Brain microvascular endothelial cell (primary cell): Measurements from ENCODE around the gene BTBD6.

Source experiments
- DNase-seq: peaks from one replicate; pipeline ENCODE4 v3.0.0-alpha.2; 2020
- H3K27ac ChIP-seq: fragments of 250-450 bp; sonication (Bioruptor Pico); 2 replicates; pipeline ENCODE4 v1.5.1; 2020; ENCODE audit warnings: mild to moderate bottlenecking, moderate library complexity
- H3K27me3 ChIP-seq: fragments of 250-450 bp; sonication (Bioruptor Pico); replicated peaks from 2 replicates; pipeline ENCODE4 v1.5.1; 2020; ENCODE audit warnings: mild to moderate bottlenecking
- H3K36me3 ChIP-seq: fragments of 250-450 bp; sonication (Bioruptor Pico); replicated peaks from 2 replicates; pipeline ENCODE4 v1.5.1; 2020; ENCODE audit warnings: mild to moderate bottlenecking
- H3K4me3 ChIP-seq: 2 replicates; pipeline ENCODE4 v1.5.1; 2011; ENCODE audit warnings: low read depth, mild to moderate bottlenecking, control low read depth, low read length, moderate library complexity
- in situ Hi-C: cut with HindIII; loops from 2 replicates; pipeline ENCODE4 v1.10.0; 2017; ENCODE audit warnings: low sequenced_read_pairs, low pct_ligation_motif_present
- TF ChIP-seq, protein P1 (sequence below): IDR thresholded peaks from 2 replicates; pipeline ENCODE4 v1.5.1; 2011; ENCODE audit warnings: low read depth, mild to moderate bottlenecking, moderate library complexity, low read length, control low read depth, inconsistent platforms; ENCODE audit errors: missing control alignments

Gene BTBD6

GRCh38 chr14:105220699-105221597, 27.4 kb upstream of the BTBD6 start:
- TF ChIP-seq, protein P1, sequence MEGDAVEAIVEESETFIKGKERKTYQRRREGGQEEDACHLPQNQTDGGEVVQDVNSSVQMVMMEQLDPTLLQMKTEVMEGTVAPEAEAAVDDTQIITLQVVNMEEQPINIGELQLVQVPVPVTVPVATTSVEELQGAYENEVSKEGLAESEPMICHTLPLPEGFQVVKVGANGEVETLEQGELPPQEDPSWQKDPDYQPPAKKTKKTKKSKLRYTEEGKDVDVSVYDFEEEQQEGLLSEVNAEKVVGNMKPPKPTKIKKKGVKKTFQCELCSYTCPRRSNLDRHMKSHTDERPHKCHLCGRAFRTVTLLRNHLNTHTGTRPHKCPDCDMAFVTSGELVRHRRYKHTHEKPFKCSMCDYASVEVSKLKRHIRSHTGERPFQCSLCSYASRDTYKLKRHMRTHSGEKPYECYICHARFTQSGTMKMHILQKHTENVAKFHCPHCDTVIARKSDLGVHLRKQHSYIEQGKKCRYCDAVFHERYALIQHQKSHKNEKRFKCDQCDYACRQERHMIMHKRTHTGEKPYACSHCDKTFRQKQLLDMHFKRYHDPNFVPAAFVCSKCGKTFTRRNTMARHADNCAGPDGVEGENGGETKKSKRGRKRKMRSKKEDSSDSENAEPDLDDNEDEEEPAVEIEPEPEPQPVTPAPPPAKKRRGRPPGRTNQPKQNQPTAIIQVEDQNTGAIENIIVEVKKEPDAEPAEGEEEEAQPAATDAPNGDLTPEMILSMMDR: no peak
- H3K27me3 ChIP-seq: no peaks in the 10 kb centered on the region
- in situ Hi-C loops: no loop called here
- no peak overlapping the region for H3K4me3 ChIP-seq
- DNase-seq: no peak
- H3K27ac ChIP-seq: no peak overlapping the region
- H3K36me3 ChIP-seq: peaks cover 29% of the 10 kb centered on the region

- peaks cover 27% of the 10 kb centered on the region for H3K36me3 ChIP-seq
These were observed 26.6 kb upstream of the BTBD6 start for GRCh38 chr14:105221598-105222178.

DNA sequence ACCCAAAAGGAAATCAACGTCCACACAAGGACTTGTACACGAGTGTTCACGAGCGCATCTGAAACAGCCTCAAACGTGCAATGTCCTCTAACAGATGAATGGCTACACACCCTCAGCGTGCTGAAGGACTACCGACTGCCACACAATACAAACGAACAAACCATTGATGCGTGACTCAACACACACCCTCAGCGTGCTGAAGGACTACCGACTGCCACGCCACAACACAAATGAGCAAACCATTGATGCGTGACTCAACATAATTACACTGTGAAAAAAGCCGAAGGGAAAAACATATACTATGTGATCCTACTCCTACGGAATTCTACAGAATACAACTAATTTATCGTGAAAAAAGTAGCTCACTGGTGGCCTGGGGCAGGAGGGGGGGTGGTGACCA, 25.1 kb upstream of the BTBD6 start:
- Histone ChIP-seq H3K27me3 (no peaks in the 10 kb centered on the region), H3K36me3 (peaks cover 20% of the 10 kb centered on the region), H3K4me3 (no peak overlapping the region), H3K27ac (no peak overlapping the region)
- no peak for DNase-seq
- TF ChIP-seq, protein P1: no peak
- in situ Hi-C loops: no loop called here

More at GRCh38 chr14:105221598-105222178, 26.6 kb upstream of the BTBD6 start:
- H3K27me3 ChIP-seq: no peaks in the 10 kb centered on the region
- in situ Hi-C loops: no loop called here
- DNase-seq: no peak
- no peak overlapping the region for H3K27ac ChIP-seq
- H3K4me3 ChIP-seq: no peak overlapping the region
- TF ChIP-seq, protein P1: no peak

DNA sequence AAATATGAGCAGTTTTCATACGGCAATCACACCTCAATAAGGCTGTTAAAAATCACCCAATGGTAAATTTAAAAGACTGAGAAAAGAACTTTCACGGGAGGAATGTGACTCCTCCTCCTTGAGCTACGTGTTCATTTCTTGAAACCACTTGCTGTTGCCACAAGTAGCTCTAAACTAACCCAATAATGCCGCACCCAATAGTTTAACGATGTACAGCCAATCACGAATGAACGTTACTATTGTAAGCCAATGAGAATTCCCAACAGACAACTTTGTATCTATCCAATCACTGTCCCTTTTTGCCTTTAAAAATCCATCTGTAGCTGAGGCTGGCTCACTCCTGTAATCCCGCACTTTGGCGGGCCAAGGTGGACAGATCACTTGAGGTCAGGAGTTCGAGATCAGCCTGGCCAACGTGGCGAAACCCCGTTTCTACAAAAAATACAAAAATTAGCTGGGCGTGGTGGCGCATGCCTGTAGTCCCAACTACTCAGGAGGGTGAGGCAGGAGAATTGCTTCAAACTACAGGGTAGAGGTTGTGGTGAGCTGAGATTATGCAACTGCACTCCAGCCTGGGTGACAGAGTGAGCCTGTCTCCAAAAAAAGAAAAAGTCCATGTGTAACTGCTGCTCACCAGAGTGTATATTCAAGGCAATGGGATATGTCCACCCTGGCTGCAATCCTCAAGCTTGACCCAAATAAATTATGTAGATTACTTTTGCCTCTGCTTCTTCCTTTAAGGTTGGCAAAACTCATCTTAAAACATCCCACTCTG, 24.4 kb upstream of the BTBD6 start:
- DNase-seq: no peak
- H3K36me3 ChIP-seq: peaks cover 15% of the 10 kb centered on the region
- no peaks in the 10 kb centered on the region for H3K27me3 ChIP-seq
- H3K27ac ChIP-seq: no peak overlapping the region
- TF ChIP-seq, protein P1: no peak
- no peak overlapping the region for H3K4me3 ChIP-seq
- in situ Hi-C loops: no loop called here

DNA sequence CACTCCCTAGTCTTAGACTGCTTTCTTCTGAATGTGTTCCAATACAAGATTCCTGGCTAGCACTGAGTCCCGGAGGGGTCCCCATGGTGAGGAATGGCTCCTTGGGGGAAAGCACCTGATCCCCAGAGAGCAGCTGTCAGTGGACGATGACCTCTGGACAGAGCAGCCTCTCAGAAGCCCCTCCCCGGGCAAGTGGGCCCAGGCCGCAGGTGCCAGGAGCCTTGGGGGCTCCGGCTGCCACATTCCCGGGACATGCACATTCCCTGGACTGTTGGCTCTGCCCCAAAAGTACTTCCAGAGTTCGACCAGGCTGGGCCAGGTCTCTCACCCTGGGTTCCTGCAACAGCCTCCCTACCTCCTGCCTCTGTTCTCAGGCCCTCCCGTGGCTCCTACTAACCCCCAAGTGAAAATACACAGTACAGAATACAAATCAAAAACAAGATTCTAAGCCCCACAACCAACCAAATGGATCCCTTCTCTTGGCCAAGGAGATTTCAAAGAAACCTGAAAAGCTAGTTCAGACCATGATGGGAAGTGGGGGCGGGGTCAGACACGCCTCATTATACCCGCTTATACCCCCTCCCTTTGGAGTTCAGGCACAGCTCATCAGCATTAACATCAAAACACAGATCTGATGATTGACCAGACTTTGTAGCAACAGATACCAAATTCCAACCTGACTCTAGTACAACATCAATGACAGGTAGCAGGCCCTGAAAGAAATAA, 23.3 kb upstream of the BTBD6 start:
- Histone ChIP-seq H3K27me3 (no peaks in the 10 kb centered on the region), H3K4me3 (no peak overlapping the region), H3K36me3 (peaks cover 12% of the 10 kb centered on the region), H3K27ac (no peak overlapping the region)
- in situ Hi-C loops: no loop called here
- TF ChIP-seq, protein P1: no peak
- no peak for DNase-seq
